Measurements from ENCODE around the gene TUBB2A. TPM values are rescaled to one million over a fixed set of nuclear protein-coding genes. Genes with fewer than 3 reads are reported as not detected.

TUBB2A gene
- total RNA-seq, 1 experiment from 2014 or later: 33.3 TPM

DNA sequence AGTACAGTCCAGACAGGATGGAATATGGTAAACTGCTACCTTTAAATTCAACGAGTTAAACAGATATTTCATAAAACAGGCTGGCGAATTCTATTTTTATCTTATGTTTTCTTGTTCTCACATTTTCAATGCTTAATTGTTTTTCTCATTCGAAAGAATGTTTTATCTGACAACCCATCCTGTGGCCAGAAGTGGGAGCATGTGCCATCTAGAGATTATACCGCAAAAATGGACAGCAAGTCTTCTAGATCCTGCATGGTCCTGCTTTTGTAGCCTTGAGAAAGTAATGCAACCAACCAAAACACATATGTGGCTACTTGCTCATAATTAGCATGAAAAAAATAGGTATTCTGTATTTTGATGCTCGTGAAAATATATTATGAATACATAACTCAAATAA is 39.4 kb upstream of the TUBB2A start:
- POLR2A ChIA-PET: no interaction called here
- ATAC-seq: no peak

DNA sequence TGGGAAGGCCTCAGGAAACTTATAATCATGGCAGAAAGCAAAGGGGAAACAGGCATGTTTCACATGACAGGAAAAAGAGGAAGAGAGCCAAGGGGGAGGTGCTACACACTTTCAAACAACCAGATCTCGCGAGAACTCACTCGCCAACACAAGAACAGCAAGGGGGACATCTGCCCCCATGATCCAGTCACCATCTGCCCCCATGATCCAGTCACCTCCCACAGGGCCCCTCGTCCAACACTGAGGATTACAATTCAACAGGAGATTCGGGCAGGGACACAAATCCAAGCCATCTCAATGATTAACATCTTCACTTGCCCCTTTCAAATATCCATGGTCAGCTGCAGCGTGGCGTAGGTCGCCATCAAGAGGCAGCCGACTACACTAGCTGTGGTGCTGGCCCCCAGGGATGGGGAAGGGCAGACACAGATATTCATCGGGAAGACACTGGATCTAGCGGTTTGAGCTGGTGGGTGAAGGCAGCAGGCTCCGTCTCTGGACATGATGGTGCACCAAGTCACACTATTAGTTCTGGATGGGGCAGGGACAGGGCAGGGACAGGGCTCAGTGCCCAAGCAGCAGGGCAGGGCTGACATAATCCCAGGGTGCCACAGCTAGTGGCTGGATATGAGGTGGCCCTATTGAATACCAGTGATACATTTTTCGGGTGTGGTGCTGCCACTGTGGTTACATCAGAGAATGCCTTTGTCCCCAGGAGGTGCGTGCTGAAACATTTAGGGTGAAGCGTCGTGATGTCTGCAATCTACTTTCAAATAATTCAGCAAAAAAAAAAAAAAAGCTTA is 38.6 kb upstream of the TUBB2A start:
- BruUV-seq (replicated peaks): no TSS peak
- CTCF ChIA-PET: interaction anchor here (0.6 to 0.7 kb wide), 3 partner anchors 14 to 221 kb away, joined by 3 to 4 read pairs (median 4); no protein-coding TSS in a partner anchor
- H3K4me3 ChIP-seq (ENCODE audit: low read depth in 2 of 2, low read length in 2 of 2): no peak overlapping the region
- no peaks in the 10 kb centered on the region for H3K27me3 ChIP-seq (ENCODE audit: control insufficient read depth, insufficient read depth, low read length)
- H3K36me3 ChIP-seq (ENCODE audit: control insufficient read depth, insufficient read depth, low read length): no peaks in the 10 kb centered on the region
- peak; percentile 83; the same call in 1 of the 2 replicates for ATAC-seq
- TF ChIP-seq POLR2AphosphoS5 (IDR thresholded peaks at IDR 0.05; ENCODE audit: low read depth, low read length) (no peak), TCF7L2 (IDR thresholded peaks at IDR 0.05; ENCODE audit: low read depth, low read length) (no peak), SIN3A (IDR thresholded peaks at IDR 0.05; ENCODE audit: borderline replicate concordance, insufficient read depth, low read depth, low read length) (no peak)
- TF ChIP-seq, protein P1, sequence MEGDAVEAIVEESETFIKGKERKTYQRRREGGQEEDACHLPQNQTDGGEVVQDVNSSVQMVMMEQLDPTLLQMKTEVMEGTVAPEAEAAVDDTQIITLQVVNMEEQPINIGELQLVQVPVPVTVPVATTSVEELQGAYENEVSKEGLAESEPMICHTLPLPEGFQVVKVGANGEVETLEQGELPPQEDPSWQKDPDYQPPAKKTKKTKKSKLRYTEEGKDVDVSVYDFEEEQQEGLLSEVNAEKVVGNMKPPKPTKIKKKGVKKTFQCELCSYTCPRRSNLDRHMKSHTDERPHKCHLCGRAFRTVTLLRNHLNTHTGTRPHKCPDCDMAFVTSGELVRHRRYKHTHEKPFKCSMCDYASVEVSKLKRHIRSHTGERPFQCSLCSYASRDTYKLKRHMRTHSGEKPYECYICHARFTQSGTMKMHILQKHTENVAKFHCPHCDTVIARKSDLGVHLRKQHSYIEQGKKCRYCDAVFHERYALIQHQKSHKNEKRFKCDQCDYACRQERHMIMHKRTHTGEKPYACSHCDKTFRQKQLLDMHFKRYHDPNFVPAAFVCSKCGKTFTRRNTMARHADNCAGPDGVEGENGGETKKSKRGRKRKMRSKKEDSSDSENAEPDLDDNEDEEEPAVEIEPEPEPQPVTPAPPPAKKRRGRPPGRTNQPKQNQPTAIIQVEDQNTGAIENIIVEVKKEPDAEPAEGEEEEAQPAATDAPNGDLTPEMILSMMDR (IDR thresholded peaks at IDR 0.05): peak; percentile 16
- no peak overlapping the region for H3K27ac ChIP-seq (ENCODE audit: low read length)
- POLR2A ChIA-PET: no interaction called here
- DNase-seq (ENCODE audit: low read depth, low spot score): no peak
- intact Hi-C loops (cut with micrococcal nuclease; ENCODE audit: unreplicated experiment): no loop called here
- H3K9me3 ChIP-seq (ENCODE audit: control insufficient read depth, insufficient read depth, low read depth, low read length): no peaks in the 10 kb centered on the region
- in situ Hi-C loops (cut with HindIII; ENCODE audit: low pct_unique_long_range_greater_than_20kb, low sequenced_read_pairs): no loop called here
- no peaks in the 10 kb centered on the region for H3K4me1 ChIP-seq (ENCODE audit: control insufficient read depth, insufficient read depth, low read length)

More for the DNA sequence above, 39.4 kb upstream of the TUBB2A start:
- H3K4me1 ChIP-seq (ENCODE audit: control insufficient read depth, insufficient read depth, low read length): no peaks in the 10 kb centered on the region
- CTCF ChIA-PET: interaction anchor here (0.6 kb wide), 2 partner anchors 15 to 88 kb away, joined by 4 read pairs; no protein-coding TSS in a partner anchor
- no TSS peak for BruUV-seq (replicated peaks)
- no peak for DNase-seq (ENCODE audit: low read depth, low spot score)
- H3K4me3 ChIP-seq (ENCODE audit: low read depth in 2 of 2, low read length in 2 of 2): no peak overlapping the region
- no peaks in the 10 kb centered on the region for H3K36me3 ChIP-seq (ENCODE audit: control insufficient read depth, insufficient read depth, low read length)
- intact Hi-C loops (cut with micrococcal nuclease; ENCODE audit: unreplicated experiment): no loop called here
- H3K27me3 ChIP-seq (ENCODE audit: control insufficient read depth, insufficient read depth, low read length): no peaks in the 10 kb centered on the region
- in situ Hi-C loops (cut with HindIII; ENCODE audit: low pct_unique_long_range_greater_than_20kb, low sequenced_read_pairs): no loop called here
- no peak overlapping the region for H3K27ac ChIP-seq (ENCODE audit: low read length)
- TF ChIP-seq, protein P2, sequence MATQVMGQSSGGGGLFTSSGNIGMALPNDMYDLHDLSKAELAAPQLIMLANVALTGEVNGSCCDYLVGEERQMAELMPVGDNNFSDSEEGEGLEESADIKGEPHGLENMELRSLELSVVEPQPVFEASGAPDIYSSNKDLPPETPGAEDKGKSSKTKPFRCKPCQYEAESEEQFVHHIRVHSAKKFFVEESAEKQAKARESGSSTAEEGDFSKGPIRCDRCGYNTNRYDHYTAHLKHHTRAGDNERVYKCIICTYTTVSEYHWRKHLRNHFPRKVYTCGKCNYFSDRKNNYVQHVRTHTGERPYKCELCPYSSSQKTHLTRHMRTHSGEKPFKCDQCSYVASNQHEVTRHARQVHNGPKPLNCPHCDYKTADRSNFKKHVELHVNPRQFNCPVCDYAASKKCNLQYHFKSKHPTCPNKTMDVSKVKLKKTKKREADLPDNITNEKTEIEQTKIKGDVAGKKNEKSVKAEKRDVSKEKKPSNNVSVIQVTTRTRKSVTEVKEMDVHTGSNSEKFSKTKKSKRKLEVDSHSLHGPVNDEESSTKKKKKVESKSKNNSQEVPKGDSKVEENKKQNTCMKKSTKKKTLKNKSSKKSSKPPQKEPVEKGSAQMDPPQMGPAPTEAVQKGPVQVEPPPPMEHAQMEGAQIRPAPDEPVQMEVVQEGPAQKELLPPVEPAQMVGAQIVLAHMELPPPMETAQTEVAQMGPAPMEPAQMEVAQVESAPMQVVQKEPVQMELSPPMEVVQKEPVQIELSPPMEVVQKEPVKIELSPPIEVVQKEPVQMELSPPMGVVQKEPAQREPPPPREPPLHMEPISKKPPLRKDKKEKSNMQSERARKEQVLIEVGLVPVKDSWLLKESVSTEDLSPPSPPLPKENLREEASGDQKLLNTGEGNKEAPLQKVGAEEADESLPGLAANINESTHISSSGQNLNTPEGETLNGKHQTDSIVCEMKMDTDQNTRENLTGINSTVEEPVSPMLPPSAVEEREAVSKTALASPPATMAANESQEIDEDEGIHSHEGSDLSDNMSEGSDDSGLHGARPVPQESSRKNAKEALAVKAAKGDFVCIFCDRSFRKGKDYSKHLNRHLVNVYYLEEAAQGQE (IDR thresholded peaks at IDR 0.05; ENCODE audit: insufficient read depth in 1 of 2, low read depth in 2 of 2, low read length in 1 of 2): no peak
- no peaks in the 10 kb centered on the region for H3K9me3 ChIP-seq (ENCODE audit: control insufficient read depth, insufficient read depth, low read depth, low read length)

DNA sequence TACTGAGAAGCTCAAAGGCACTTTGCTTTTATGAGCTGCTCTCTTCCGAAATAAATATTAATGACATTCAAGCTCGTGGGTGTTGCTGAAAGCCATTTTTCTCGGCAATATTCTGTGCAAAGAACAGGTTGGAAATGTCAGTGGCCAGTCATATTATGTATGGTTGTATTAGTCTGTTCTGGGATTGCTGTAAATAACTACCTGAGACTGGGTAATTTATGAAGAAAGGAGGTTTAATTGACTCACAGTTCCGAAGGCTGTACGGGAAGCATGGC is 38.0 kb upstream of the TUBB2A start:
- no TSS peak for BruUV-seq (replicated peaks)
- TF ChIP-seq TCF7L2 (IDR thresholded peaks at IDR 0.05; ENCODE audit: low read depth, low read length): no peak
- TF ChIP-seq, protein P1 (IDR thresholded peaks at IDR 0.05): no peak
- no peak for TF ChIP-seq POLR2AphosphoS5 (IDR thresholded peaks at IDR 0.05; ENCODE audit: low read depth, low read length)
- no peak for TF ChIP-seq SIN3A (IDR thresholded peaks at IDR 0.05; ENCODE audit: borderline replicate concordance, insufficient read depth, low read depth, low read length)
- TF ChIP-seq, protein P2 (IDR thresholded peaks at IDR 0.05; ENCODE audit: insufficient read depth in 1 of 2, low read depth in 2 of 2, low read length in 1 of 2): no peak
- DNase-seq (ENCODE audit: low read depth, low spot score) (no peak), ATAC-seq (no peak)
- no peak overlapping the region for H3K4me3 ChIP-seq (ENCODE audit: low read depth in 2 of 2, low read length in 2 of 2)
- no peaks in the 10 kb centered on the region for H3K36me3 ChIP-seq (ENCODE audit: control insufficient read depth, insufficient read depth, low read length)
- POLR2A ChIA-PET: no interaction called here
- H3K4me1 ChIP-seq (ENCODE audit: control insufficient read depth, insufficient read depth, low read length): no peaks in the 10 kb centered on the region
- CTCF ChIA-PET: interaction anchor here (0.7 kb wide), 1 partner anchor 221 kb away, joined by 3 read pairs; no protein-coding TSS in a partner anchor
- H3K9me3 ChIP-seq (ENCODE audit: control insufficient read depth, insufficient read depth, low read depth, low read length): no peaks in the 10 kb centered on the region
- H3K27me3 ChIP-seq (ENCODE audit: control insufficient read depth, insufficient read depth, low read length): no peaks in the 10 kb centered on the region
- in situ Hi-C loops (cut with HindIII; ENCODE audit: low pct_unique_long_range_greater_than_20kb, low sequenced_read_pairs) (no loop called here), intact Hi-C loops (cut with micrococcal nuclease; ENCODE audit: unreplicated experiment) (no loop called here)
- H3K27ac ChIP-seq (ENCODE audit: low read length): no peak overlapping the region

Measured in Panc1 (cell line).